ENCODE data around the gene CCR1.
"Not testable (repeated sequence)": the region's sequence is repeated elsewhere in the genome, so short reads cannot be mapped to it uniquely, and the experiment has no call there.

Gene CCR1

GRCh38 chr3:46183330-46183729 lies 24.8 kb downstream of the CCR1 start:
- no peak for DNase-seq (ENCODE audit: low read depth in 4 of 4, low spot score in 1 of 4)

DNA sequence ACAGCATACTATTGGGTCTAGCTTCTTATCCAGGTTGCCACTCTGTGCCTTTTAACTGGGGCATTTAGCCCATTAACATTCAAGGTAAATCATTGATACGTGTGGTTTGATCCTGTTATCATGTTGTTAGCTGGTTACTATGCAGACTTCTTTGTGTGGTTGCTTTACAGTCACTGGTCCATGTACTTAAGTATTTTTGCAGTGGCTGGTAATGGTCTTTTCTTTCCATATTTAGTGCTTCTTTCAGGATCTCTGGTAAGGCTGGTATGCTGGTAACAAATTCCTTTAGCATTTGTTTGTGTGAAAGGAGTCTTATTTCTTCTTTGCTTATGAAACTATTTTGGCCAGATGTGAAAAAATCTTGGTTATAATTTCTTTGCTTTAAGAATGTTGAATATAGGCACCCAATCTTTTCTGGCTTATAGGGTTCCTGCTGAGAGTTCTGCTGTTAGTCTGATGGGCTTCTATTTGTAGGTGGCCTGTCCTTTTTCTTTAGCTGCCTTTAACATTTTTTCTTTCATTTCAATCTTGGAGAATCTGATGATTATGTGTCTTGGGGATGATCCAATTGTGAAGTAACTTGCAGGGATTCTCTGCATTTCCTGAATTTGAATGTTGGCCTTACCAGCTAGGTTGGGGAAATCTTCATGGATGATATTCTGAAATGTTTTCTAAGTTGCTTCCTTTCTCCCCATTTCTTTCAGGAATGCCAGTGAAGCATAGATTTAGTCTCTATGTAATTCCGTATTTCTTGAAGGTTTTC lies 39.3 kb downstream of the CCR1 start:
- no peak for DNase-seq (ENCODE audit: low read depth in 4 of 4, low spot score in 1 of 4)

DNA sequence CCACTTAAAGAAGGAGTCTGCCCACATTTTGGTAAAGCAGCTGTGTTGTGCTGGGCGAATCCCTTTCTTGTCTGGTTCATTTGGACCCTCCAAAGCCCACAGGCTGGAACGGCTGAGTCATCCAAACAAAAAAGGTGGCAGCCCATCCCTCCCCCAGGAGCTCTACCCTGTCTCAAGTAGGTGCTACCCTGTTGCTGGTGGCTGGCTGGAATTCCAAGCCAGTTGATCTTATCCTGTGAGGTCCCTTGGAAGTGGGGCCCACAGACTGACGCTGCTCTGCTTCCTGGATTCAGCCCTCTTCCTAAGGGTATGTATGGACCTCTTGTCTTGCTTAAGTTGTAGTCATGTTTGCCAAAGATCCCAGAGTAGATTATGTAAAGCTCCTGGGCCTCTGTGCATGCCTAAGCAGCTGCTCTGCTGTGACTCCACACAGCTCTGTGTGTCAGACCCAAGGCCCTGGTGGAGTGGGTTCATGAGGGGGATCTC lies 44.5 kb downstream of the CCR1 start:
- no peak for DNase-seq (ENCODE audit: low read depth in 4 of 4, low spot score in 1 of 4)

DNA sequence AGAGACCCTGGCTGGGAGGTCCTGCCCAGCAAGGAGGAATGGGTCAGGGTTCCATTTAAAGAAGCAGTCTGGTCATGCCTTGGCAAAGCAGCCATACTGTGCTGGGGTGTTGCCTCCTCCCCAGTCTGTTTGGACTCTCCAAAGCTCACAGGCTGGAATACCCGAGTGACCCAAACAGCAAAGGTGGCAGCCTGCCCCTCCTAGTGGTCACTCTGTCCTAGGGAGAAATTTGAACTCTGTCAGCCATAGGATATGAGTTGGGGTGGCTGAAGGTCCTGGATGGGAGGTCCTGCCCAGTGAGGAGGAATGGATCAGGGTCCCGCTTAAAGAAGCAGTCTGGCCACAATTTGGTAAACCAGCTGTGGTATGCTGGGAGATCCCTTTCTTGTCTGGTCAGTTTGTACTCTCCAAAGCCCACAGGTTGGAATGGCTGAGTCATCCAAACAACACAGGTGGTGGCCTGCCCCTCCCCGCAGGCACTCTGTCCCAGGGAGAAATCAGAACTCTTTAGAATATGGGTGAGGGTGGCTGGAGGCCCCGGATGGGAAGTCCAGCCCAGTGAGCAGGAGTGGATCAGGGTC lies 45.0 kb downstream of the CCR1 start:
- no peak for DNase-seq (ENCODE audit: low read depth in 4 of 4, low spot score in 1 of 4)

DNA sequence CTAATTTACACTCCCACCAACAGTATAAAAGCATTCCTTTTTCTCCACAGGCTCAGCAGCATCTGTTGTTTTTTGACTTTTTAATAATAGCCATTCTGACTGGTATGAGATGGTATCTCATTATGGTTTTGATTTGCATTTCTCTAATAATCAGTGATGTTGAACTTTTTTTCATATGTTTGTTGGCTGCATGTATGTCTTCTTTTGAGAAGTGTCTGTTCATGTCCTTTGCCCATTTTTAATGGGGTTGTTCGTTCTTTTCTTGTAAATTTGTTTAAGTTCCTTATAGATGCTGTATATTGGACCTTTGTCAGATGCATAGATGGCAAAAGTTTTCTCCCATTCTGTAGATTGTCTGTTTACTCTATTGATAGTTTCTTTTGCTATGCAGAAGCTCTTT lies 50.4 kb downstream of the CCR1 start:
- DNase-seq (ENCODE audit: low read depth in 4 of 4, low spot score in 1 of 4), result not testable (repeated sequence)

DNA sequence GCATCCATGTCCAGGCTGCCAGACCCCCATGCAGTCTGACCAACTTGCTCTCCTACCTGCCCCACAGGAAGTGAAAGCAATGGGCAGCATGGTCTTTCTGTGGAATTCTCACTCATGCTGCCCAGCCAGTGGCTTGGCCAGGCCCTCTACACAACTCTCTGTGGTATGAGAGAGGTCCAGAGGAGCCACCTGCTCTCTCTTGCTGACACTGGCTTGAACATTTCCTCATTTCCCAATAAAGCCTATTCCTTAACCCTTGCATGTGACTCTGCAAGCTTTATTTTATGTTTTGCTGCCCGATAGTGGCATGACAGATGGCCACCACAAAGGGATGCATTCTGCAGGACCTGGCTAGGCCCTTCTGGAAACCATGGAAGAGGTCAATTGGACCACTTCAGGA lies 53.8 kb downstream of the CCR1 start:
- no peak for DNase-seq (ENCODE audit: low read depth in 4 of 4, low spot score in 1 of 4)
